SK-N-MC (cell line): Measurements from ENCODE around the gene PTH2.

Source experiments
- EZH2 ChIP-seq: fragments of 200-600 bp; sonication (generic); IDR thresholded peaks from one replicate; pipeline ENCODE4 v1.6.1; 2017; ENCODE audit warnings: antibody characterized with exemption
- POLR2AphosphoS5 ChIP-seq: IDR thresholded peaks from 2 replicates; pipeline ENCODE4 v1.6.1; 2012; ENCODE audit warnings: mild to moderate bottlenecking, low read depth, low read length, borderline replicate concordance

GRCh38 chr19:49432141-49433073, 9.2 kb upstream of the PTH2 start:
- TF ChIP-seq EZH2 (no peak), POLR2AphosphoS5 (no peak)
